ENCODE data around the gene PDP2. TPM values are rescaled to one million over a fixed set of nuclear protein-coding genes. Genes with fewer than 3 reads are reported as not detected.

The PDP2 gene
- total RNA-seq, 1 experiment from 2014 or later: 11.0 TPM

DNA sequence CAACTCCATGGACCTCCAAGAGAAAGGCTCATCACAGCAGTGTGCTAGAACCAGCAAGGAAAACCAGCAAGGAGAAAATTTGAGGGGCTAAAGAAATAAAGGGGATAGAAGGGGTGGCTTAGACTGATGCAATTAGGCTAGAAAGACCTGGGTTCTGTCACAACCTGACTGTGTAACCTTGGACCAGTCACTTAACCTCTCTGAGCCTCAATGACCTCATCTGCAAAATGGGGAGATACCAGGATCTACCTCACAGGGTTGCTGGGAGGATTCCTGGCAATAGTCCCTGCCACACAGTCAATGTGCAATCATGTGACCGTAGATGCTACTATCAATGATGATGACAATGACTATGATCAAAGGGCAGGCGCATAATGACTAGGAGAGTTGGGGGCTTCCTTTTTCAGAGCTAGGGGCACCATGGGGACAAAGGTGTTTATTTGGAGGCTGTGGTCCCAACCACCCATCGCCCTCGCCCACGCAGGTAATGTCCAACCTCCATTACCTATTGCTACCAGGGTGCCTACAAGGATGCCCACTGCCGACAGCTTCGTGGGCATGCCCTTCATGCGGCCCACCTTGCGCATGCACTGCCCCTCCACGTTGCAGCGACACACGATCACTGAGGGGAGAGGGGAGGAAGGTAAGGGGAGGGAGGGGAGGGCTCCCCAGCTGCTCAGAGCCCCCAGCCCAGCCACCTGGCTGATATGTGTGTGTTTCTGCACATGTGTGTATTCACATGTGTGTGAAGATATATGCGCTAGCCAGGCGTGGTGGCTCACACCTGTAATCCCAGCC, 28.6 kb downstream of the PDP2 start:
- no peak for DNase-seq (ENCODE audit: low read depth, low spot score)
- in situ Hi-C loops (cut with HindIII; ENCODE audit: low pct_unique_long_range_greater_than_20kb, low sequenced_read_pairs): no loop called here

DNA sequence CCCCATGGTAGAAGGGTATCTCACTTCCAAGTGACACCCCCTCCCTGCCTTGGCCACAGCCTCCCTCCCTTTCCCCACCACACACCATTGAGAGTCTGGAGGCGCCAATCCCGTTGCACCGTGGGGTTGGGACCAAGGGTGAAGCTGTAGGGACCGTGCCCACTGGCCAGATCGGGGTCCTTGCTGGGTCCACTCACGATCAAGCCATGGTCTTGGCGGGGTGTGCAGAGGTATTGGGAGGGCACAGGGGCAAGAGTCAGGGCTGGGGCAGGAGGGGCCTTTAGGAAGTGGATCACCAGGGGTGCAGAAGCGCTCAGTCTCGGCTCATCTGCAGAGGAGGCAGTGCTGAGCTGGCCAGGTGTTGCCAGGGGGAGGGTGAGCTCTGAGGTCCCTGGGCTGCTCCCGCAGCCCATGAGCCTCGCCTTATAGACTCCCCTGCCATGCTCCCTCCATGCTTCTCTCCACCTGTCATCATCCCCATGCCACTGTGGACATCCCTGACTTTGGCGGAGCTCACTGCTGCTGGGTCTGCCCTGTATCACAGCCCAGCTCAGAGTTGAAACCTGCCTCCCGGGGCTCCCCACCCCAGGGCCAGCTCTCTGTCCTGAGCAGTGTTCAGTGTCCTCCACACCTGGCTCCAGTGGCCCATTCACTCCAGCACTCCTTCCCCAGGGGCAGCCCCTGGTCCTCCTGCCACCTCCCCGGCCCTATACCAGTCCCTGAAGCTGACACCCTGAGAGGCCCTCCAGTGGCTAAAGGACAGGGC, 30.0 kb downstream of the PDP2 start:
- no peak for DNase-seq (ENCODE audit: low read depth, low spot score)

DNA sequence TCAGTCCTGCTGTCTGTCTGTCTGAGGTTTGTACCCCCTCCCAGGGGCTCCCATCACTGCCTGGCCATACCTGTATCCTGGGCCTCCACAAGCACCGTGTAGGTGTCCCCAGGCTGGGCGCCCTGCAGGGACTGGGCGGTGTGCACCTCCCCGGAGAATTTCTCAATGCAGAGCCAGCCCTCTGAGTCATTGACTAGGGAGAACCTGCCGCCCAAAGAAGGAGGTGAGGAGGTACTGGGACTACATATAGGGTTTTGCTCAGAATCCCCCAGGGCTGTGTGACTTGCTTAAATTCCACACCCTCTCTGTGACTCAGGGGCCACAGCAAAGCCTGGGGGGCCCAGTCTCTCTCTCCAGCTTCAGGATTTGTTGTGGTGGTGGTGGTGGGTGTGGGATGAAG, 30.8 kb downstream of the PDP2 start:
- no peak for DNase-seq (ENCODE audit: low read depth, low spot score)
- in situ Hi-C loops (cut with HindIII; ENCODE audit: low pct_unique_long_range_greater_than_20kb, low sequenced_read_pairs): no loop called here

More for the DNA sequence above, 30.0 kb downstream of the PDP2 start:
- in situ Hi-C loops (cut with HindIII; ENCODE audit: low pct_unique_long_range_greater_than_20kb, low sequenced_read_pairs): no loop called here

DNA sequence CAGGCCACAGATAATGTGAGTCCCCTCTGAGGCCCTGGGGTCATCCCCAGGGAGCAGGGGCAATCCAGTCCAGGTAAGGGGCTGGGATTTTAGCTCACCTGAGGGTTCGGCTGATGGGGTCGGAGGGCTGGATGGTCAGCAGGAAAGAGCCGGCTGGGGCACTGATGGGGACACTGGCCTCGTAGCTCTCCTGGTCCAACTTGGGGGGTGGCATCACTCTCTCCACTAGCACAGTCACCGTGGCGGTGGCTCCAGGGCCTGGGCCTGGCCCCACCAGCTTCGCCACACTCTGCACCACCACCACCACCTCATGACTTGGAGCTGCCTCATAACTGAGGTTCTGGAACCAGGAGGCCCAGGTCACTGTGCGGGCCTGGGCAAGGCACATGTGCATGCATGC, 31.5 kb downstream of the PDP2 start:
- in situ Hi-C loops (cut with HindIII; ENCODE audit: low pct_unique_long_range_greater_than_20kb, low sequenced_read_pairs): no loop called here
- DNase-seq (ENCODE audit: low read depth, low spot score): no peak

DNA sequence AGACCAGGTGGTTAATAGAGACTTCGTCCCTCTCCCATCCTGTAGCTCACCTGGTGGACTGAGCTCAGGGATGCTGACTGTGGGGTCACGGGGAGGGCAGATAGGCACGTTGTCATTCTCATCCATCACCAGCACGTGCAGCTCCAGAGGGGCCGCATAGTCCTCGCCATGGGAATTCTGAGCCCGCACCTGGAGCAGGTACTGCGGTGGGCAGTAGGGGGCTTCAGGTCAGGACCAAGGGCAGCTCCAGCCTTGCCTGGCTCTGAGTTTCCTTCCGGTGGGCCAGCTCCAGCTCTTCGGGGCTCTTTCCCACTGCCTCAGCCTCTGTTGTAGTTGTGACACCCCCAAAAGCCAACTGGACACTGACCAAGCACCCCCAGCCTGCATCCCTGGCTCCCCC, 32.8 kb downstream of the PDP2 start:
- DNase-seq (ENCODE audit: low read depth, low spot score): no peak
- in situ Hi-C loops (cut with HindIII; ENCODE audit: low pct_unique_long_range_greater_than_20kb, low sequenced_read_pairs): no loop called here

DNA sequence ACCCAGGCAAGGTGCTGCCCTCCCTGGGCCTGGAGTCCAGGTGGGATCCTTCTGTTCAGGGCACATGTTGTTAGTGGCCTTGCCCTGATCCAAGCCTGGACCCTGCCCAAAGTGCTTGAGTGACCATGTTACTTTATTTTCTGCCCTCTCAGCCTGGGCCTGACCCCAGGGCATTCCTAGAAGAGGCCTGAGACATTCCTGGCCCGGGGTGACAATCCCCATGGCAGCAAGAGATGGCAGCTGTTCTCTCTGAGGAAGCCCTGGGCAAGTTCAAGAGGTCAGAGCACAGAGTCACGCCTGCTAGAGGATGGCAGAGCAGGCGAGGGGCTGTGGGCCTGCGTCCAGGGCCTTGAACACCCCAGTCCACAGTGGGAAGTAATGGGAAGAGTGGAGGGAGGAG, 33.4 kb downstream of the PDP2 start:
- in situ Hi-C loops (cut with HindIII; ENCODE audit: low pct_unique_long_range_greater_than_20kb, low sequenced_read_pairs): no loop called here
- DNase-seq (ENCODE audit: low read depth, low spot score): no peak

DNA sequence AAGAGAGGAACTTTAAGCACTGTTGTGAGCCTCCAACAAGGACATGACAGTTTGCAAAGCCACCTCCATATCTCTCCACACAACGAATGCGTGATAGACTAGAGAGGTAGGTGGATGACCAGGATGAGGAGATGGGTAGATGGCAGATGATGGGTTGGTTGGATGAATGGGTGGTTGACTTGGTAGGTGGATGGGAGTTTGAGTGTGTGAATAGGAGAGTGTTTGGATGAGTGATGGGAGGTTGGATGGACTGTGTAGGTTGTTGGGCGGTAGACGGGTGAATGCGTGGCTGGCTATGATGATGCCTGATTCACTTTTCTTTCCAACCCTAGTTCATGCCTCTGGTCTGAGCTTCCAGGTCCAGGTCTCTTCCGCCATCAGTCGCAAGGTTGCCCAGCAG, 34.2 kb downstream of the PDP2 start:
- in situ Hi-C loops (cut with HindIII; ENCODE audit: low pct_unique_long_range_greater_than_20kb, low sequenced_read_pairs): no loop called here
- no peak for DNase-seq (ENCODE audit: low read depth, low spot score)

DNA sequence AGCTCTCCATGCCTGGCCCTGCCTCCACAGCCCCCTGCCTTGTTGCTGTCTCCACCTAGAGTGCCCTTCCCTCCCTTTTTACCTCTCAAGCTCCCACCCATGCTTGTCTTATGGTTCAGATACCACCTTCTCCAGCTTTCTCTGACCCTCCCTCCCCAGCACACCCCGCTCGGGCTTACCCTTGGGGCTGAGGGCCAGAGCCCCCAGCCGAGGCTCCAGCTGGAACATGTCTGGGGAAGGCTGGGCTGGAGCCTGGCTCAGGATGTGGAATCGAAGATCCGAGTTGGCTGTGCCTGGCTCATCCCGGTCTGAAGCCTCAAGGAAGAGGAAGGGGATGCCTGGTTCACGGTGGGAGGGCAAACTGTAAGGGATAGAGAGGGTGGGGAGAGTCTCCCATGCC, 34.7 kb downstream of the PDP2 start:
- in situ Hi-C loops (cut with HindIII; ENCODE audit: low pct_unique_long_range_greater_than_20kb, low sequenced_read_pairs): no loop called here
- no peak for DNase-seq (ENCODE audit: low read depth, low spot score)

DNA sequence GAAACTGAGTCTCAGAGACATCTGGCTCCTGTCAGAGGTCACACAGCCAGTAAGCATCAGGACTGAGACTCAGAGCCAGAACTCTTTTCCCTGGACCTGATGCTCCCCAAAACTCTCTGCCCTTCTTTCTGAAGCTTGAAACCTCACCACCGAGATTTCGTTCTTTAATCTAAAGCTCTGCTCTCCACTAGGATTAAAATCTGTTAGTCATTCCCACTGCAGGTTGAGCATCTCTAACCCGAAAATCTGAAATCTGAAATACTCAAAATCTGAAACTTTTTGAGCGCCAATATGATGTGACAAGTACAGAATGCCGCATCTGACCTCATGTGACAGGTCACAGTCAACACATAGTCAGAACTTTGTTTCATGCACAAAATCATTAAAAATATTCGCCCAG, 36.2 kb downstream of the PDP2 start:
- in situ Hi-C loops (cut with HindIII; ENCODE audit: low pct_unique_long_range_greater_than_20kb, low sequenced_read_pairs): no loop called here
- no peak for DNase-seq (ENCODE audit: low read depth, low spot score)

DNA sequence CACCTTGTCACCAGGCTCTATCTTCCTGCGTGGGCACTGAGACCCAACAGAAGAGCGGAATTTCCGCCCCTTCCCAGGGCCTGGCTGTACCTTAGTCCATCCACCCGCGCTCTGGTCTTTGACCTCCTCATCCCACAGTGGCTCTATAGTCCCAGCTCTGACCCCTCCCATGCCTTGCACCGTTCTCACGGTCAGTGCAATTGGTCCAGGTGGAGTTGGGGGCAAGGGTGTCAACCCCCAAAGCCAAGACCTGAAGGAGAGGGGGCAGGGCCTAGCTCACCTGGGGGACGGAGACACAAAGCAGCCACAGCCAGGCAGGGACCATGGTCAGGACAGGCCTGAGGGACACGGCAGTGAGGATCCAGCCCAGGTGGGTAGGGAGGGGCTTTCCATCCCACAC, 37.4 kb downstream of the PDP2 start:
- in situ Hi-C loops (cut with HindIII; ENCODE audit: low pct_unique_long_range_greater_than_20kb, low sequenced_read_pairs): no loop called here
- DNase-seq (ENCODE audit: low read depth, low spot score): no peak

DNA sequence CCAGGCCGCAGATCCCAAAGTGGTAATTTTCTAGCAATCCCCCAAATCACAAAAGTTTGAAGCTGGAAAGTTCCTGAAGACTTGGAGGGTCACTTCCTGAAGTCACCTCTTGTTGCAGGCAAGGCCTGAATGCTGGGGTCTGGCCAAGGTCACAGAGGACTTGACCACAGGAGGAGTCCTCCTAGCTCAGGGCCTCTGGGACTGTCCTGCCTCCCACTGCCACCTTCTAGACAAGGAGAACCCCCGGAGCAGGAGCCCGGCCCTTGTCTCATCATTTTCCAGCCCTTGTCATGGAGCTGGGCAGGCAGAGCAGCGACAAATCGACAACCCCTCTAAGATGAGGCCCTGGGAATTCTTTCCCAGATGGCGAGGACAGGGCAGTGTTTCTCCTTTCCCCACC, 38.0 kb downstream of the PDP2 start:
- in situ Hi-C loops (cut with HindIII; ENCODE audit: low pct_unique_long_range_greater_than_20kb, low sequenced_read_pairs): no loop called here
- no peak for DNase-seq (ENCODE audit: low read depth, low spot score)

DNA sequence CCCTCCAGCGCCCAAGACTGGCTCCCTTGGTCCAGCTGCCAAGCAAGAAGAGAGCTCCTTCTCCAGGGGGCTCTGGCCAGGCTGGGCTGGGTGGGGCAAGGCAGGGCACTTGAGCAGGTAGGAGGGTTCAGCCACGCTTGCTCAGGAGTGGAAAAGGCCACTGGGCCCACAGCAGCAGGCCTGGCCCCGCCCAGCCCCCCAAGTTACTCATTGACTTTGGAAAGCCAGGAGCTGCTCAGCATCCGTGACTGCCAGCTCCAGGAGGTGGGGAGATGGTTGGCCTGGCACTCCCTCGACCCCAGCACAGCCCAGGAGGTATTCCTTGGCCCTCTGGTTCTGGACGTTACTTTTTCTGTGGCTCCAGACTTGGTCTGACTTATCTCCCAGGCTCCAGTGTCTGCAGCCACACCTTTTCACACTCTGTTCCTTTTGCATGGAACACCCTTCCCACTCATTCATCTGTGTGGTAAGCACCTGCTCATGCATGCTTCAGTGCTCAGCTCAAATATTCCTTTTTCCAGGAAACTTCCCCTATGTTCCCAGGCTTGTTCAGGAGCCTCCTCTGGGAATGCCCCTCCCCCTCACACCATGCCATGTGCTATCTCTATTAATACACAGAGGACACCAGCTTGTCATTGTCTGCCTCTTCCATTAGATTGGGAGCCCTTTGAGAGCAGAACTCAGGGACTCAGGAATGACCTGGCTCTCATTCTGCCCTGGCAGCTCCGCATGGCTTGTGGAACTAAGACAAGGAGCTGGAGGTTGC, 38.7 kb downstream of the PDP2 start, which contains the start of gene CDH16:
TSS of gene CDH16 (minus strand) at position 83 of the 766 bp plus-strand sequence. CDS start 820 bp downstream, outside the sequence.
- in situ Hi-C loops (cut with HindIII; ENCODE audit: low pct_unique_long_range_greater_than_20kb, low sequenced_read_pairs): no loop called here
- DNase-seq (ENCODE audit: low read depth, low spot score): no peak

DNA sequence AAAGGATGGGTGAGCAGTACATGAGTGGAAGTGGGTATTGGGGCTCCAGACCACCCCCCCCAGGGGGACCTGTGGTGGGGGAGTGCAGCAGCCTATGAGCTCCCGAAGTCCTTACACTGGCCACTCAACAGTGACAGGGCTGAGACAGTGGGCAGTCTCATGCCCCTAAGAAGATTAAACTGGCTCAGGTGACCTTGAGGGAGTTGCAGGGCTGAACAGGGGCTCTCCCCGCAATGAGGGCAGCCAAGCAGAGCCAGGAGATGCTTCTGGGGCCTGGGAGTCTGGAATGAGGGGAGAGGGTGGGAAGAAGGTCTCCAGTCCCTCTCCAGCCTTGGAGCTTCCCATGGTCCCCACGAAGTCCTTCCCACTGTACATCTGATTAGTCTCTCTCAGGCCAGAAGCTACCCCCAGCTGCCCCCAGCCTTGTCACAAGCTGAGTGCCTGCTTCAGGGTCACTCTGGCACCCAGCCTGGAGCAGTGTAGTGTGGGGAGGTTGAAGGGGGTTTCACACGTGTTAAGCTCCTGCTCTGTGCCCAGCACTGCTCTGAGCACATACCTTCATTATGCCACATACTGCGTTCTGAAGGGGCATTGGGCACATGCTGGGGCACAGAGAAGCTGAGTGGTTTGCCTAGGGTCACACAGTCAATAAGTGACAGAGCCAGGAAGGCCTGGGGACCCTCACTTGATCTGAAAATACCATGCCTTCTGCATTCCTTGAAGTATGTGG, 39.4 kb downstream of the PDP2 start:
- DNase-seq (ENCODE audit: low read depth, low spot score): no peak
- in situ Hi-C loops (cut with HindIII; ENCODE audit: low pct_unique_long_range_greater_than_20kb, low sequenced_read_pairs): no loop called here

DNA sequence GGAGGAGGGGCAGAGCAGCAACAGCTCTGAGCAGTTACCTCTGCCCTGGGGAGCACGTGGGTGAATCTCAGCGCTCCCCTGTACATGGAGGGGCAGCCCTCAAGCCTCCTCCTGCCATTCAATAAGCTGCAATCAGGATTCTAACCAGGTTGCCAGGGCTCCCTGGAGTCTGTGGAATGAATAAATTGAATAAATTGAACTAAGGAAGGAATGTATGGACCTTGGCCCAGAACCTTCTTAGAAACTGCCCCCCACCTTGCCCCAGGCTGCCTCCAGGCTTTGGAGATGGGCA, 39.9 kb downstream of the PDP2 start:
- in situ Hi-C loops (cut with HindIII; ENCODE audit: low pct_unique_long_range_greater_than_20kb, low sequenced_read_pairs): no loop called here
- DNase-seq (ENCODE audit: low read depth, low spot score): no peak

DNA sequence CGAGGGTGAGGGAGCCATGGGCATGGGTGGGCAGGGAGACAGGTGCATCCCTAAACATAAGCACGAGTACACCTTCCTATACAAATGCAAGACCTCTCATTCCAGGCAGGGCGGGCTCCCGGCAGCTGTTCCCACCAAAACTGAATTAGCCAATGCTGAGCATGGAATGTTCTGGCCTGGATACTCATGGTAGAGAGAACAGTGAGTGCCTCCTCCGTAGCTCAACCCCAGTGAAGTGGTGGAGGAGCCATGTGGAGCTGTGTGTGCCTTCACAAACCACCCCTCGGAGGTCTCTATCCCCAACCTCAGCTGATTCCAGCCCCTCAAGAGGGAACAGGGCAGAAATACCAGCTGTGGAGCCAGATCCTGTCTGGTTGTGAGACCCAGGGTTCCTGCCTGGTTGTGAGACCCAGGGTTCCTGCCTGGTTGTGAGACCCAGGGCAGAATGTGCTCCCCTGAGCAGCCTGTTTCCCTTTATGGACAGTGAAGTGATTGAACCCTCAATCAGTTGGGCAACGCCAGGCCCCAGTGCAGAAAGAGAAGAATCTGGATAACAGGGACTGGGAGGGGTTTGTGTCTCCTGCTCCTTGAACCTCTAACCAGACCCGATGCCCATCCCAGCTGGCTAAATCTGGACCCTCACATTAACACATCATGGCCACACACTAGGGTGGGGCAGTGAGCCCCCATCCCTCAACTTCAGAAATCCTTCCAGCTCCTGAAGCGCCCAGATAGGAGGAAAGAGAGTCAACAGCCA, 40.8 kb downstream of the PDP2 start:
- in situ Hi-C loops (cut with HindIII; ENCODE audit: low pct_unique_long_range_greater_than_20kb, low sequenced_read_pairs): no loop called here
- DNase-seq (ENCODE audit: low read depth, low spot score): no peak

DNA sequence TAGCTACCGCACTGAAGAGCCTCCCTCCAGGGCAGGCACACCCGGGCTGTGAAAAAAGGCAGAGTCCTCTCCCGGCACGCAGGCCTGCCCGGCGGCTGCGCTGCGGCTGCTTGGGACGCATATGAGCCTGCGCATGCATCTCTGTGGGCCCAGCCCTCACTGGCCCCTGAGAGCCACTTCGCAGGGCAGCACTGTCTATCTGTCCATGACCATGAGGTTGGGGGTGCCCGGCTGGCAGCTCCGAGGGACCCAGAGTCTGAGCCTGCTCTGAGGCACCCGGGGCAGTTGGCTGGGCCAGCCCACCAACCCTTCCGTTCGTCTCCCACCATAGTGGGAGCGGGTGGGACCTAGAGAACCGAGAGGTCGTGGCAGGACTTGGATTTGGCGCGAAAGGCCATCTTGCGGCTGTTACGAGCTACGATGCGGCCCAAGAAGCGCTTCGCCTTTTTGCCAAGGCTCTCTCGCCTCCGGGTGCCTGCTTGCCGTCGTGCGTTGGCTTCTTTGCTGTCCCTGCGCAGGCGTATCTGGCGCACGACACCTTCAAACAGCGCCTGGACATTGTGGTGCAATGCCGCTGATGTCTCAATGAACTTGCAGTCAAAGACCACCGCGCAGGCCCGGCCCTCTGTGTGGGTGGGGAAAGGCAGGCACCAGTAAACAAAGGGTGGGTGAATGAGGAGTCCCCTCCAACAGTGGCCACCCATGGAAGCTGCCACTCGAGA, 41.6 kb downstream of the PDP2 start:
- DNase-seq (ENCODE audit: low read depth, low spot score): no peak
- in situ Hi-C loops (cut with HindIII; ENCODE audit: low pct_unique_long_range_greater_than_20kb, low sequenced_read_pairs): no loop called here

DNA sequence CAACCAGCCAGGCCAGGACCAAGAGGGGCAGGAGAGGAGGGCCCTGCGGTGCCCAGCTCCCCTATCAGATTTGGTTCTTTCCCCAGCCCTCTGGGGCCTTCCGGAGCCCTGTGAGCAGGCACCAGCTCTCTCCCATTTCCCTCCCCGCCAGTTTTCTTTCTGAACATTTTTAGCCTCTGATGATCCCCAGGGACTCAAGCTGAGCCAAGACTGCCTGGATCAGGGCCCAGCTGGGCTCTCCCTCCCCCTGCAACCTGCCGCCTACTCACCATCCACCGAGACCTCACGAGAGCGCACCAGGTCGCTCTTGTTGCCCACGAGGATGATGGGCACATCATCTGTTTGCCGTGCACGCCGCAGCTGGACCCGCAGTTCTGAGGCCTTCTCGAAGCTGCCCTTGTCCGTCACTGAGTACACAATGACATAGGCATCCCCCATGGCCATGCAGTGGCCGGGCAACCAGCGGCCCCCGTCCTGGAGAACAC, 43.0 kb downstream of the PDP2 start:
- in situ Hi-C loops (cut with HindIII; ENCODE audit: low pct_unique_long_range_greater_than_20kb, low sequenced_read_pairs): no loop called here
- DNase-seq (ENCODE audit: low read depth, low spot score): no peak

All from SK-MEL-5 (cell line).